ENCODE data around the gene ETV6. TPM values are rescaled to one million over a fixed set of nuclear protein-coding genes. Genes with fewer than 3 reads are reported as not detected.
A peak's percentile ranks its signal among the peaks of the same experiment; 100 is the strongest.

The ETV6 gene
- total and polyA plus RNA-seq, 8 donors: 5.1 to 31.6 (median 18.2) TPM

- intact Hi-C loops (cut with DNase I): no loop called here
- DNase-seq (no peak), ATAC-seq (peak in 3 of 4 donors; percentile 26 to 41 (median 29)), FAIRE-seq (no peak)
- H3K27me3 ChIP-seq: no peaks in the 10 kb centered on the region
- H3K36me3 ChIP-seq: no peaks in the 10 kb centered on the region
- H3K9me3 ChIP-seq: no peaks in the 10 kb centered on the region
- peaks cover 0 to 23% (median 0%) of the 10 kb centered on the region in 3 donors for H3K4me1 ChIP-seq
- peak overlapping the region in 2 of 4 donors; percentile 27 to 60 for H3K27ac ChIP-seq
- H3K4me3 ChIP-seq: no peak overlapping the region
- TF ChIP-seq CTCF (IDR thresholded peaks at IDR 0.05): no peak
- 69 to 71% methylated on average over 15 of the region's 15 CpGs for WGBS, 2 donors
Measured at GRCh38 chr12:11822081-11822834, 172.8 kb downstream of the ETV6 start.

GRCh38 chr12:11823043-11823442 is 173.6 kb downstream of the ETV6 start:
- Histone ChIP-seq H3K9me3 (no peaks in the 10 kb centered on the region), H3K36me3 (no peaks in the 10 kb centered on the region), H3K27me3 (no peaks in the 10 kb centered on the region), H3K4me1 (peaks cover 0 to 24% (median 0%) of the 10 kb centered on the region in 3 donors), H3K27ac (peak overlapping the region in 2 of 4 donors; percentile 27 to 60), H3K4me3 (no peak overlapping the region)
- WGBS, 2 donors: 93 to 96% methylated on average over 7 of the region's 7 CpGs
- no peak for TF ChIP-seq CTCF (IDR thresholded peaks at IDR 0.05)
- ATAC-seq (no peak), DNase-seq (no peak), FAIRE-seq (no peak)
- intact Hi-C loops (cut with DNase I): no loop called here

- intact Hi-C loops (cut with DNase I): no loop called here
- no peak for TF ChIP-seq CTCF (IDR thresholded peaks at IDR 0.05)
- no peak for ATAC-seq
- no peak overlapping the region for H3K27ac ChIP-seq
- no peak for DNase-seq
- no peaks in the 10 kb centered on the region for H3K9me3 ChIP-seq
- peaks cover 0 to 22% (median 0%) of the 10 kb centered on the region in 3 donors for H3K4me1 ChIP-seq
- no peaks in the 10 kb centered on the region for H3K27me3 ChIP-seq
- H3K4me3 ChIP-seq: no peak overlapping the region
- no peaks in the 10 kb centered on the region for H3K36me3 ChIP-seq
- 96% methylated on average over 9 of the region's 9 CpGs for WGBS, 2 donors
- no peak for FAIRE-seq
Measured at GRCh38 chr12:11823593-11823992, 174.1 kb downstream of the ETV6 start.

- no peaks in the 10 kb centered on the region for H3K27me3 ChIP-seq
- no peaks in the 10 kb centered on the region for H3K9me3 ChIP-seq
- 95 to 97% methylated on average over 7 of the region's 7 CpGs for WGBS, 2 donors
- no peak for ATAC-seq
- H3K36me3 ChIP-seq: no peaks in the 10 kb centered on the region
- no peak for FAIRE-seq
- TF ChIP-seq CTCF (IDR thresholded peaks at IDR 0.05): no peak
- H3K27ac ChIP-seq: no peak overlapping the region
- intact Hi-C loops (cut with DNase I): no loop called here
- DNase-seq: no peak
- H3K4me3 ChIP-seq: no peak overlapping the region
- peaks cover 0 to 23% (median 0%) of the 10 kb centered on the region in 3 donors for H3K4me1 ChIP-seq
Measured at GRCh38 chr12:11824069-11824468, 174.6 kb downstream of the ETV6 start.

GRCh38 chr12:11824736-11825135 is 175.3 kb downstream of the ETV6 start:
- H3K27me3 ChIP-seq: no peaks in the 10 kb centered on the region
- no peak overlapping the region for H3K4me3 ChIP-seq
- ATAC-seq (no peak), DNase-seq (no peak), FAIRE-seq (no peak)
- no peak overlapping the region for H3K27ac ChIP-seq
- no peaks in the 10 kb centered on the region for H3K36me3 ChIP-seq
- no peak for TF ChIP-seq CTCF (IDR thresholded peaks at IDR 0.05)
- H3K9me3 ChIP-seq: no peaks in the 10 kb centered on the region
- intact Hi-C loops (cut with DNase I): no loop called here
- 78 to 87% methylated on average over 3 of the region's 3 CpGs for WGBS, 2 donors
- H3K4me1 ChIP-seq: peaks cover 0 to 28% (median 3%) of the 10 kb centered on the region in 3 donors
